AG04450 (cell line): ENCODE results near the gene NLGN1. TPM values are rescaled to one million over a fixed set of nuclear protein-coding genes. Genes with fewer than 3 reads are reported as not detected.

ENCODE experiments used
- CTCF ChIA-PET: fragments of 300-600, 350-600 bp; formaldehyde crosslinking; extraction: SDS; loops from one replicate; lab custom pipeline; 2022; ENCODE audit warnings: antibody characterized with exemption, inconsistent platforms; lab: Charles Lee
- POLR2A ChIA-PET: fragments of 350-600 bp; formaldehyde crosslinking; extraction: SDS; loops from one replicate; lab custom pipeline; 2021; ENCODE audit warnings: antibody characterized with exemption, inconsistent platforms; lab: Yijun Ruan, JAX
- DNase-seq: peaks from one replicate; pipeline ENCODE4 v3.0.0-alpha.2; 2011; ENCODE audit warnings: low read depth, low spot score
- H3K27ac ChIP-seq: one replicate; pipeline ENCODE4 v1.5.1; 2012; ENCODE audit warnings: low read depth, low read length, control low read depth
- H3K27me3 ChIP-seq: one replicate; pipeline ENCODE4 v1.6.0; 2012; ENCODE audit warnings: low read length; ENCODE audit not compliant: control insufficient read depth, insufficient read depth
- H3K4me3 ChIP-seq: 2 replicates; pipeline ENCODE4 v1.5.1; 2011; ENCODE audit warnings: mild to moderate bottlenecking, low read depth, low read length, control low read depth
- H3K9me3 ChIP-seq: 2 replicates; pipeline ENCODE4 v1.5.1; 2012; ENCODE audit warnings: low read length; ENCODE audit not compliant: control insufficient read depth, insufficient read depth
- polyA plus RNA-seq: library from polyadenylated mRNA; depleted of rRNA; stranded (reverse); fragments of >200 nt; gene quantifications from 2 replicates; pipeline ENCODE4 v1.2.3, GENCODE V29; 2011
- TF ChIP-seq, protein P1 (sequence below): IDR thresholded peaks from 2 replicates; pipeline ENCODE4 v1.5.1; 2011; ENCODE audit warnings: low read depth, low read length, control low read depth, inconsistent platforms

Gene NLGN1
- polyA plus RNA-seq, 1 experiment = 1.7 TPM

DNA sequence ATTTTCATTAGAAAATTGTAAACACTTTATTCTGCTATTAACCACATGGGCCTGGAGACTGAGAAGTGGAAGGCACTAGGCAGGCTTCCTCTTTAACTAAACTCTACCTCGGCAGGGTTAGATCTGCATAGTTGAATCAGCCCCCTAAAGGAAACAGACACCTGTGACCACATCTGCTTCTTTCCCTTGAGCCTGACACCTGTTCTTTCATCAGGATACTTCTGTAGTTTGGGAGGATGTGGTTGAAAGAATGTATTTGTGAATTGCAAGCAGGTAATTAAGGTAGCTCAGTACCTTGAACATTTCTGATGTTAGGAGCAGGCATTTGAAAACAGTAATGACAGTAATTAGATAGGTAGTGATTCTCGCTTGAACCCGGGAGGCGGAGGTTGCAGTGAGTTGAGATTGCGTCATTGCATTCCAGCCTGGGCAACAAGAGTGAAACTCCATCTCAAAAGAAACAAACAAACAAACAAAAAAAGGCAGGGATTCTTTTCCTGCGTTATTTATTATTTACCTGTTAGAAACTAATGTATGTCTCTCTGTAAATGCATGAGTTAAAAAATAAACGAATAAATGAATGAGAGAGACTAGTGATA is 468.5 kb downstream of the NLGN1 start:
- H3K9me3 ChIP-seq = no peaks in the 10 kb centered on the region
- ChIA-PET POLR2A (no interaction called here), CTCF (no interaction called here)
- no peak overlapping the region for H3K4me3 ChIP-seq
- TF ChIP-seq, protein P1, sequence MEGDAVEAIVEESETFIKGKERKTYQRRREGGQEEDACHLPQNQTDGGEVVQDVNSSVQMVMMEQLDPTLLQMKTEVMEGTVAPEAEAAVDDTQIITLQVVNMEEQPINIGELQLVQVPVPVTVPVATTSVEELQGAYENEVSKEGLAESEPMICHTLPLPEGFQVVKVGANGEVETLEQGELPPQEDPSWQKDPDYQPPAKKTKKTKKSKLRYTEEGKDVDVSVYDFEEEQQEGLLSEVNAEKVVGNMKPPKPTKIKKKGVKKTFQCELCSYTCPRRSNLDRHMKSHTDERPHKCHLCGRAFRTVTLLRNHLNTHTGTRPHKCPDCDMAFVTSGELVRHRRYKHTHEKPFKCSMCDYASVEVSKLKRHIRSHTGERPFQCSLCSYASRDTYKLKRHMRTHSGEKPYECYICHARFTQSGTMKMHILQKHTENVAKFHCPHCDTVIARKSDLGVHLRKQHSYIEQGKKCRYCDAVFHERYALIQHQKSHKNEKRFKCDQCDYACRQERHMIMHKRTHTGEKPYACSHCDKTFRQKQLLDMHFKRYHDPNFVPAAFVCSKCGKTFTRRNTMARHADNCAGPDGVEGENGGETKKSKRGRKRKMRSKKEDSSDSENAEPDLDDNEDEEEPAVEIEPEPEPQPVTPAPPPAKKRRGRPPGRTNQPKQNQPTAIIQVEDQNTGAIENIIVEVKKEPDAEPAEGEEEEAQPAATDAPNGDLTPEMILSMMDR = no peak
- no peak for DNase-seq
- H3K27ac ChIP-seq = no peak overlapping the region
- H3K27me3 ChIP-seq = no peaks in the 10 kb centered on the region

DNA sequence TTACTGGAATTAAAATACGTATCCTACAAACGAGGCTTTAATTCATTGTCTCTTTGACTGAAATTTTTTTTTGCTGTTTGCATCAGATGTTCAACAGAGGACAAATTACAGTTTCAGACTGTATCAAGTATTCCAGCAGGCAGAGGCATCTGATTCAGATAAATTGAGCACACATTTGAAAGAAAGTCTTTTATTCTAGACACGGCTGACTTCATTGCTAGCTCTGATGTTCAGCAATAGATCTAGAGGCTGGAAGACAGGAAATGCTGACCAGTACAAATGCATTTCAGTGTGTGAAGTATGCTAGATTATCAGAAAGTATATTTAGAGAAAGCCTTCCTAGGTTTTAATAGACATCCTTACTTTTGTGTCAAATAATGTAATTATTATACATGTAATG is 472.2 kb downstream of the NLGN1 start:
- TF ChIP-seq, protein P1 = no peak
- CTCF ChIA-PET = no interaction called here
- Histone ChIP-seq H3K4me3 (no peak overlapping the region), H3K9me3 (no peaks in the 10 kb centered on the region), H3K27ac (no peak overlapping the region), H3K27me3 (no peaks in the 10 kb centered on the region)
- DNase-seq = no peak
- POLR2A ChIA-PET = no interaction called here

DNA sequence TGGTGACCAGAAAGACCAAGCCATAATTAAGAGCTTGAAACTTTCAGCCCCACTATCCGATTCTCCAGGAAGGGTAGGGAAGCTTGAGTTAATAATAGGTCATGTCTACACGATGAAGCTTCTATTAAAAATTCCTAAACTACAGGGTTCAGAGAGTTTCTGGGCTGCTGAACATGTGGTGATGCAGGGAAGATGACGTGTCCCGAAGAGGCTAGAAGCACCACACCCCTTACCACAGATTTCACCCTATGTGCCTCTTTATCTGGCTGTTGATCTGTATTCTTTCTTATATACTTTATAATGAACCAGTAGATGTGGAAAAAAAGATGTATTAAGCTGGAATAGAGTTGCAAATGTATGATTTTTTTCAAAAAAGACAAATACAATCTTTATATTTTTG is 473.4 kb downstream of the NLGN1 start:
- POLR2A ChIA-PET = no interaction called here
- no peak for DNase-seq
- CTCF ChIA-PET = no interaction called here

DNA sequence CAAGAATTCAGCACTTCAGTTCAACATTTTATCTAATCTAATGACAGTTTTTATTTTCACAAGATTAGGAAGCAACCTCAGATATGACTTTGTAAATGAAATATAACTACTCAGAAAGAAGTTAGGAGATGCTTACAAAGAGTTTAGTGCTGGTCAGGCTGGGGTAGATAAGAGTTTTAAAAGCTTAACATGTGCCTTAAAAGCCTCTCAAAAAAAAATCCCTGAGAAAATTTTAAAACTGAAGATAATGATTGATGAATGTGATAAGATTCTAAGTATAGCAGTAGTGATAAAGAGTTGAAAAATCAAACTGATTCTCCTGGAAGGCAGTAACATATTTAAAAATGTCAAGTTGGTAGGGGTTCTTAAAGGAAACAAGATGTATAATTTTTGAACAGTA is 478.2 kb downstream of the NLGN1 start:
- POLR2A ChIA-PET = no interaction called here

More for the DNA sequence above, 473.4 kb downstream of the NLGN1 start:
- Histone ChIP-seq H3K27me3 (no peaks in the 10 kb centered on the region), H3K4me3 (no peak overlapping the region), H3K9me3 (no peaks in the 10 kb centered on the region), H3K27ac (no peak overlapping the region)
- TF ChIP-seq, protein P1 = no peak

DNA sequence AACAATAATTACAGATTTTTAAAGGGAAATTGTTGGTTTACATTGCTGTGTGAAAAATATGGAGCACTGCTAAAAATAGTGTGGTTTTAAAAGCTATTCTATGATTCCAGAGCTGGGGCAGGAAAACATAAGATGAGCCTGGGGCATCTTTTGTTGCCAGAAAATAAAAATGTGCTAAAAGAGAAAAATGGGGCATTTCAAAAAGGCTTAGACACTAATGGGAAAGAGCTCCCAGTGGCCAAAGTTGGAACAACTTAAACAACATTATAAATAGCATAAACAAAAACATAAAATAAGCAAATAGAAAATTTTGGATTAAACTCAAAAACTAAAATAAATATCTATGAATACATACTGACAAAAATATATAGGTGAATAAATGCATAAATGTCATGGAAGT is 478.9 kb downstream of the NLGN1 start:
- H3K27ac ChIP-seq = no peak overlapping the region
- H3K4me3 ChIP-seq = no peak overlapping the region
- CTCF ChIA-PET = no interaction called here
- POLR2A ChIA-PET = no interaction called here
- no peaks in the 10 kb centered on the region for H3K27me3 ChIP-seq
- DNase-seq = no peak
- TF ChIP-seq, protein P1 = peak; percentile 35
- no peaks in the 10 kb centered on the region for H3K9me3 ChIP-seq

More for the DNA sequence above, 478.2 kb downstream of the NLGN1 start:
- no peak for DNase-seq
- CTCF ChIA-PET = interaction anchor here (0.6 kb wide), 1 partner anchor 292 kb away, joined by 3 read pairs; no protein-coding TSS in a partner anchor
- Histone ChIP-seq H3K27ac (no peak overlapping the region), H3K27me3 (no peaks in the 10 kb centered on the region), H3K9me3 (no peaks in the 10 kb centered on the region), H3K4me3 (no peak overlapping the region)
- TF ChIP-seq, protein P1 = no peak
